GM23338 (cell line): ENCODE measurements around the gene RIT2. TPM values are rescaled to one million over a fixed set of nuclear protein-coding genes. Genes with fewer than 3 reads are reported as not detected.

Experiments used
- ATAC-seq: fragments of 200-7000 bp; cut with Tn5 transposase; 3 replicates; pipeline ENCODE4 v1.9.1; 2020
- DNase-seq: peaks from one replicate; pipeline ENCODE4 v3.0.0-alpha.2; 2015; ENCODE audit warnings: low spot score
- H2AFZ ChIP-seq: fragments of 200-600 bp; sonication (generic); 2 replicates; pipeline ENCODE4 v1.8.0; 2016; ENCODE audit warnings: antibody characterized with exemption, mild to moderate bottlenecking, moderate library complexity
- H3F3A ChIP-seq: fragments of 200-600 bp; sonication (generic); replicated peaks from 2 replicates; pipeline ENCODE4 v1.8.0; 2017; ENCODE audit warnings: antibody characterized with exemption, mixed run types, low read depth
- H3K27ac ChIP-seq: fragments of 200-600 bp; sonication (generic); 2 replicates; pipeline ENCODE4 v1.6.1; 2016; ENCODE audit warnings: low read depth
- H3K27me3 ChIP-seq: fragments of 200-600 bp; sonication (generic); 2 replicates; pipeline ENCODE4 v1.8.0; 2016; ENCODE audit warnings: mild to moderate bottlenecking, mixed run types, moderate library complexity; ENCODE audit not compliant: insufficient read depth
- H3K36me3 ChIP-seq: fragments of 200-600 bp; sonication (generic); 2 replicates; pipeline ENCODE4 v1.8.0; 2016; ENCODE audit warnings: mild to moderate bottlenecking; ENCODE audit not compliant: insufficient read depth
- H3K4me1 ChIP-seq: fragments of 200-600 bp; sonication (generic); 2 replicates; pipeline ENCODE4 v1.8.0; 2016; ENCODE audit warnings: mild to moderate bottlenecking, moderate library complexity; ENCODE audit not compliant: insufficient read depth
- H3K4me2 ChIP-seq: fragments of 200-600 bp; sonication (generic); 2 replicates; pipeline ENCODE4 v1.7.1; 2017; ENCODE audit warnings: mixed run types
- H3K4me3 ChIP-seq: fragments of 200-600 bp; sonication (generic); 2 replicates; pipeline ENCODE4 v1.6.1; 2016; ENCODE audit warnings: mixed run types
- H3K79me2 ChIP-seq: fragments of 200-600 bp; sonication (generic); replicated peaks from 2 replicates; pipeline ENCODE4 v1.8.0; 2017; ENCODE audit warnings: mild to moderate bottlenecking; ENCODE audit not compliant: insufficient read depth
- H3K9me2 ChIP-seq: fragments of 200-600 bp; sonication (generic); 2 replicates; pipeline ENCODE4 v1.8.0; 2017; ENCODE audit not compliant: insufficient read depth
- H4K20me1 ChIP-seq: fragments of 200-600 bp; sonication (generic); replicated peaks from 2 replicates; pipeline ENCODE4 v1.8.0; 2017; ENCODE audit warnings: mild to moderate bottlenecking; ENCODE audit not compliant: insufficient read depth
- H3K27ac Mint-ChIP-seq: 2 replicates; pipeline ENCODE4 v1.8.0; 2020; ENCODE audit warnings: inconsistent platforms, mild to moderate bottlenecking, moderate library complexity, mixed read lengths
- H3K27me3 Mint-ChIP-seq: 3 replicates; pipeline ENCODE4 v1.8.0; 2022; ENCODE audit warnings: low read depth, mild to moderate bottlenecking, moderate library complexity, mixed read lengths, inconsistent platforms; ENCODE audit not compliant: insufficient read depth, poor library complexity
- H3K36me3 Mint-ChIP-seq: 3 replicates; pipeline ENCODE4 v1.8.0; 2021; ENCODE audit warnings: low read depth, mild to moderate bottlenecking, inconsistent platforms, moderate library complexity, mixed read lengths
- H3K4me1 Mint-ChIP-seq: 3 replicates; pipeline ENCODE4 v1.8.0; 2020; ENCODE audit warnings: mild to moderate bottlenecking, inconsistent platforms, mixed read lengths
- H3K4me3 Mint-ChIP-seq: 3 replicates; pipeline ENCODE4 v1.8.0; 2021; ENCODE audit warnings: moderate library complexity, mild to moderate bottlenecking, inconsistent platforms, mixed read lengths
- H3K9me3 Mint-ChIP-seq: 3 replicates; pipeline ENCODE4 v1.8.0; 2020; ENCODE audit warnings: moderate library complexity, mild to moderate bottlenecking, inconsistent platforms, mixed read lengths
- CREB1 ChIP-seq: fragments of 250-450 bp; sonication (Bioruptor Pico); IDR thresholded peaks from 2 replicates; pipeline ENCODE4 v1.5.0; 2020; ENCODE audit warnings: low read depth, mild to moderate bottlenecking, moderate library complexity
- CTCF ChIP-seq, 2 experiments: fragments of 200-600 bp in 1 of 2; sonication (generic) in 1 of 2; conservative IDR thresholded peaks; 2 replicates each; pipeline versions ENCODE4 v1.5.1 to v1.6.1; 2016 to 2017; ENCODE audit warnings: antibody characterized with exemption in 2 of 2, low read depth in 2 of 2, mild to moderate bottlenecking in 2 of 2, moderate library complexity in 1 of 2
- ETS1 ChIP-seq: IDR thresholded peaks from 2 replicates; pipeline ENCODE4 v1.6.1; 2016; ENCODE audit warnings: antibody characterized with exemption
- EZH2 ChIP-seq: fragments of 200-600 bp; sonication (generic); IDR thresholded peaks from one replicate; pipeline ENCODE4 v1.8.0; 2017; ENCODE audit warnings: antibody characterized with exemption, mild to moderate bottlenecking, low read depth; ENCODE audit not compliant: unreplicated experiment
- EZH2phosphoT487 ChIP-seq: fragments of 200-600 bp; sonication (generic); IDR thresholded peaks from one replicate; pipeline ENCODE4 v1.8.1; 2018; ENCODE audit warnings: antibody characterized with exemption; ENCODE audit not compliant: unreplicated experiment
- JUNB ChIP-seq: IDR thresholded peaks from one replicate; pipeline ENCODE4 v1.6.1; 2016; ENCODE audit warnings: antibody characterized with exemption; ENCODE audit not compliant: unreplicated experiment
- NANOG ChIP-seq: IDR thresholded peaks from 2 replicates; pipeline ENCODE4 v1.6.1; 2016; ENCODE audit warnings: antibody characterized with exemption, borderline replicate concordance
- POLR2AphosphoS5 ChIP-seq: IDR thresholded peaks from 2 replicates; pipeline ENCODE4 v1.6.1; 2016; ENCODE audit warnings: antibody characterized with exemption, low read depth
- REST ChIP-seq: IDR thresholded peaks from one replicate; pipeline ENCODE4 v1.6.1; 2018; ENCODE audit warnings: antibody characterized with exemption; ENCODE audit not compliant: unreplicated experiment
- STAT1 ChIP-seq: IDR thresholded peaks from one replicate; pipeline ENCODE4 v1.6.1; 2016; ENCODE audit warnings: antibody characterized with exemption; ENCODE audit not compliant: unreplicated experiment
- ZNF114 ChIP-seq: fragments of 250-450 bp; sonication (Bioruptor Pico); IDR thresholded peaks from 2 replicates; pipeline ENCODE4 v1.5.0; 2020; ENCODE audit warnings: mild to moderate bottlenecking, moderate library complexity
- ZNF331 ChIP-seq: fragments of 250-450 bp; sonication (Bioruptor Pico); IDR thresholded peaks from 2 replicates; pipeline ENCODE4 v1.5.0; 2020; ENCODE audit warnings: low read depth, mild to moderate bottlenecking, moderate library complexity
- ZNF462 ChIP-seq: fragments of 250-450 bp; sonication (Bioruptor Pico); IDR thresholded peaks from 2 replicates; pipeline ENCODE4 v1.5.0; 2020; ENCODE audit warnings: mild to moderate bottlenecking, moderate library complexity
- polyA plus RNA-seq: library from polyadenylated mRNA; unstranded; fragments of >200 nt; fragmentation: Nextera tagmentation; extraction: Ambion mirVana; gene quantifications from 2 replicates; pipeline ENCODE4 v1.2.1, GENCODE V29; 2016
- total RNA-seq: library from RNA; depleted of rRNA; stranded (reverse); fragments of >200 nt; shearing (Covaris generic); gene quantifications from 2 replicates; pipeline ENCODE4 v1.2.3, GENCODE V29; 2014

Gene RIT2
- total and polyA plus RNA-seq, 2 experiments from 2014 or later = 1.9 to 8.8 TPM

- no peaks in the 10 kb centered on the region for H3F3A ChIP-seq
- H3K4me1 Mint-ChIP-seq = no peaks in the 10 kb centered on the region
- H3K36me3 Mint-ChIP-seq = no peaks in the 10 kb centered on the region; the same call in 2 of the 3 replicates
- H3K27me3 Mint-ChIP-seq = no peaks in the 10 kb centered on the region
- H3K27me3 ChIP-seq = no peaks in the 10 kb centered on the region
- no peaks in the 10 kb centered on the region for H4K20me1 ChIP-seq
- no peak overlapping the region for H3K27ac ChIP-seq
- H3K9me2 ChIP-seq = no peaks in the 10 kb centered on the region; the same call in 1 of the 2 replicates
- H3K79me2 ChIP-seq = no peaks in the 10 kb centered on the region
- peaks cover 5% of the 10 kb centered on the region; the same call in 1 of the 2 replicates for H3K4me1 ChIP-seq
- no peak overlapping the region for H3K4me3 Mint-ChIP-seq
- H3K9me3 Mint-ChIP-seq = peaks cover 2% of the 10 kb centered on the region; the same call in 2 of the 3 replicates
- no peaks in the 10 kb centered on the region for H3K36me3 ChIP-seq
- H3K4me3 ChIP-seq = no peak overlapping the region
- H3K27ac Mint-ChIP-seq = no peak overlapping the region
- TF ChIP-seq ZNF331 (no peak), ZNF114 (CRISPR knock-in tag) (no peak), NANOG (no peak), CTCF (conservative IDR thresholded peaks at IDR 0.05; ENCODE audit: low read depth in 2 of 2) (no peak), EZH2phosphoT487 (no peak), ETS1 (no peak), POLR2AphosphoS5 (no peak), REST (no peak), ZNF462 (CRISPR knock-in tag) (no peak), CREB1 (CRISPR knock-in tag) (no peak), STAT1 (no peak), JUNB (no peak), EZH2 (no peak)
- no peak for ATAC-seq
- DNase-seq = no peak
- peak overlapping the region; percentile 14; the same call in 1 of the 2 replicates for H2AFZ ChIP-seq
- no peak overlapping the region for H3K4me2 ChIP-seq
These were observed 403.4 kb downstream of the RIT2 start for GRCh38 chr18:42712065-42712464.
